GM12864 (cell line): ENCODE results near the gene GFRA1.

ENCODE experiments used
- DNase-seq: peaks from one replicate; pipeline ENCODE4 v3.0.0-alpha.2; 2011; ENCODE audit warnings: low read depth
- H3K4me3 ChIP-seq: 2 replicates; pipeline ENCODE4 v1.5.1; 2011; ENCODE audit warnings: mild to moderate bottlenecking, low read depth, low read length, control low read depth
- CTCF ChIP-seq: IDR thresholded peaks from 2 replicates; pipeline ENCODE4 v1.5.1; 2011; ENCODE audit warnings: low read depth, mild to moderate bottlenecking, moderate library complexity, low read length, control low read depth, inconsistent platforms; ENCODE audit errors: missing control alignments

GFRA1 gene

DNA sequence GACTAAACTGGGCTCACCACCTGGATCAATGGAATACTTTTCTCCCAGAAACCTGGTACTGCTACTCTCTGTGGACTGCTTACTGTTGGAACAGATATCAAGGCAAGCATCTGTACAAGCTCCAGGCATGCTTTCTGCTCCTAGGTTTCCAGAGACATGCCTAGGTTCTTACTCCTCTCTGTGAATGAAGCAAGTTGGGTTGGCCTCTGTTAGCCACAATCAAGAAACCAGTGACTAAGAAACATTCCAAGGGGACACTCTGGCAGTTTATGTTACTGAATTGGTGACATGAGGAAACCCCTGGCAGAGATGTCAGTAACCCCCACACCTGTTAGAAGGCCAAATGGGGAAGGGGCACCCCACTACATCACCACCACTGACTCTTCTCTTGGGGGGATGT lies 121.9 kb downstream of the GFRA1 start:
- no peak for TF ChIP-seq CTCF
- DNase-seq, result no peak
- H3K4me3 ChIP-seq, result no peak overlapping the region

DNA sequence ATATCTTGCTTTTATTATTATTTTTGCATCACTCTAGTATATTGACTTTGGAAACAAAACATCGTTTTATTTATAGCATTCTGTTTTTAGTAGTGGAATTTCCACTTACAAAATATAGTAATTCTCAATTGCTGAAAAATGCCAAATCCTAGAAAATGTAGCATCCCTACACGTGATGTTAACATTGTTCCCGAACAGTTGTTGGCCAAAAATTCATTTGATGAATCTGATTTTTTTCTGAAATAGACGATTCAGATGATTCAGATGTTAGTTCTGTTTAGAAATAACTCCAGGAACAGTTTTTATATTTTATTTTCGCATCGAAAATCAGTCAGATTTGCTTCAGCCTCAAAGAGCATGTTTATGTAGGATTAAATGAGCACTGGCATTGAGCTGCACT lies 122.4 kb downstream of the GFRA1 start:
- DNase-seq, result no peak
- no peak overlapping the region for H3K4me3 ChIP-seq
- no peak for TF ChIP-seq CTCF

DNA sequence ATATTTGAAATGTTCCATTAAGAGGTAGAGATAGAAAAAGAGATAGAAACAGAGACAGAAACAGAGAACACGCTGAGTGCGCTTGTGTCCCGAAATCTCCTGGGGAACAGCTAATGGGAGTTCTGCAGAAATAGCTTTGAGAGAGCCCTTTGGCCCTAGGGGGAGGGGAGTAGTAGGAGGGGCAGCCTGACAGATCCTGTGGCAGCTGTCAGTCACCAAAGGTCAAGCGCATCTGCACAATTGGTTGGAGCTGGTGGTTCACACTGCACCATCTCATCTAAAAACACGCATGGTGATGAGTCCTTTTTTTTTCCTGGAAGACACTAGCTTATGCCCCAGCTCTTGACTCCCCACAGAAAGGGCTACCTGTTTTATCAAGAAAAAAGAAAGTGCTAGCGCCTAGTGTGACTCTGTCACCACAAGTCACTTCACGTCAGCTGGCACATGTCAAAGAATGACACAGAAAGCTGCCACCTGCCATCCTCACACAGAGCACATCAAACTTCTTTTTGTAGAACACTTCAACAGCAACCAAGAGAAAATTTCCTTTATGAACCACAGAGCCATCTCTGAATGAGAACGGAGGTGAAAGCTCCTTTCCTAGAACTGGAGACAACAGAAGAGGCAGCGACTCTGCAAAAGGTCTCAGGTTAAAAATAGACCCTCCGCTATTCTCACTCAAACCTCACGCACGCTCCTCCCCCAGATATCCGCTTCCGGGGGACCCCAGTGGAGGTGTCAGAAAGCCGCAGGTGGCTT lies 125.7 kb downstream of the GFRA1 start:
- H3K4me3 ChIP-seq, result no peak overlapping the region
- no peak for TF ChIP-seq CTCF
- DNase-seq, result no peak

- no peak for TF ChIP-seq CTCF
- DNase-seq, result no peak
- no peak overlapping the region for H3K4me3 ChIP-seq
Measured at GRCh38 chr10:116146372-116147140, 126.5 kb downstream of the GFRA1 start.

DNA sequence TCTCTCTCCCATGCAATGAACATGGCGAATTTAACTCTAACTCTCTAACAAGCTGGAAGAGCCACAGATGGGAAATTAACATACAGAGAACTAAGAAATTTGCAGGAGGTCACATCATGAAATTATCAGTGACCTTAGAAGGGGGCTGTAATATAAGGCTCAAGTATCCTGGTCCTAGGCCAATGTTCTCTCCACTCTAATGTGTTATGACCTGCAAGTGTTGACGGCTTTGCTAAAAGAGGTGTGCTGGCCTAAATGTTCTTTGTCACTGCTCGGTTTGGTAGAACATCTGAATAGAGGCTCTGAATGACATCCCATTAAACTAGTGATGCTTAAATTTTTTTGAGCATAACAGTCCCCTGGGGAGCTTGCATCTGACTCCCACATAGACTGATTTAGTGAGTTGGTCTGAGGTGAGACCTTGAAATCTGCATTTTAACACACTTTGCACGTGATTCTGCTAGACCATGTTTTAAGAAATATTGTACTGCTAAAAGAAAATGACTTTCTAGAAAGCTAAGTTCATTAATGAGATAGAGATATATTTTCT lies 129.3 kb downstream of the GFRA1 start:
- no peak overlapping the region for H3K4me3 ChIP-seq
- no peak for TF ChIP-seq CTCF
- DNase-seq, result no peak

GRCh38 chr10:116141855-116142254 lies 131.2 kb downstream of the GFRA1 start:
- no peak overlapping the region for H3K4me3 ChIP-seq
- TF ChIP-seq CTCF, result no peak
- no peak for DNase-seq

GRCh38 chr10:116141246-116141645 lies 131.8 kb downstream of the GFRA1 start:
- H3K4me3 ChIP-seq, result no peak overlapping the region
- TF ChIP-seq CTCF, result no peak
- no peak for DNase-seq
